GM12864 (cell line): ENCODE results near the gene MIX23.
A peak's percentile ranks its signal among the peaks of the same experiment; 100 is the strongest.

Experiments
- DNase-seq: peaks from one replicate; pipeline ENCODE4 v3.0.0-alpha.2; 2011; ENCODE audit warnings: low read depth
- H3K4me3 ChIP-seq: 2 replicates; pipeline ENCODE4 v1.5.1; 2011; ENCODE audit warnings: mild to moderate bottlenecking, low read depth, low read length, control low read depth
- CTCF ChIP-seq: IDR thresholded peaks from 2 replicates; pipeline ENCODE4 v1.5.1; 2011; ENCODE audit warnings: low read depth, mild to moderate bottlenecking, moderate library complexity, low read length, control low read depth, inconsistent platforms; ENCODE audit errors: missing control alignments

MIX23 gene

GRCh38 chr3:122365073-122365472 lies 18.0 kb downstream of the MIX23 start:
- DNase-seq, result no peak
- H3K4me3 ChIP-seq, result no peak overlapping the region
- no peak for TF ChIP-seq CTCF

- TF ChIP-seq CTCF, result no peak
- DNase-seq, result no peak
- no peak overlapping the region for H3K4me3 ChIP-seq
These were observed 18.5 kb downstream of the MIX23 start for GRCh38 chr3:122364490-122364889.

- H3K4me3 ChIP-seq, result no peak overlapping the region
- TF ChIP-seq CTCF, result no peak
- DNase-seq, result no peak
These were observed 21.0 kb downstream of the MIX23 start for GRCh38 chr3:122362026-122362425.

- TF ChIP-seq CTCF, result no peak
- no peak for DNase-seq
These were observed 24.4 kb downstream of the MIX23 start for GRCh38 chr3:122358703-122359032.

GRCh38 chr3:122357828-122358702 lies 25.0 kb downstream of the MIX23 start:
- H3K4me3 ChIP-seq, result no peak overlapping the region
- TF ChIP-seq CTCF, result no peak
- DNase-seq, result no peak

More at GRCh38 chr3:122358703-122359032, 24.4 kb downstream of the MIX23 start:
- no peak overlapping the region for H3K4me3 ChIP-seq

- no peak overlapping the region for H3K4me3 ChIP-seq
- TF ChIP-seq CTCF, result peak; percentile 57
- DNase-seq, result no peak
These were observed 26.6 kb downstream of the MIX23 start for GRCh38 chr3:122356402-122356801.

- no peak overlapping the region for H3K4me3 ChIP-seq
- no peak for TF ChIP-seq CTCF
- DNase-seq, result no peak
These were observed 27.4 kb downstream of the MIX23 start for GRCh38 chr3:122355612-122356011.
